ENCODE measurements around the gene PRR7.

The PRR7 gene

DNA sequence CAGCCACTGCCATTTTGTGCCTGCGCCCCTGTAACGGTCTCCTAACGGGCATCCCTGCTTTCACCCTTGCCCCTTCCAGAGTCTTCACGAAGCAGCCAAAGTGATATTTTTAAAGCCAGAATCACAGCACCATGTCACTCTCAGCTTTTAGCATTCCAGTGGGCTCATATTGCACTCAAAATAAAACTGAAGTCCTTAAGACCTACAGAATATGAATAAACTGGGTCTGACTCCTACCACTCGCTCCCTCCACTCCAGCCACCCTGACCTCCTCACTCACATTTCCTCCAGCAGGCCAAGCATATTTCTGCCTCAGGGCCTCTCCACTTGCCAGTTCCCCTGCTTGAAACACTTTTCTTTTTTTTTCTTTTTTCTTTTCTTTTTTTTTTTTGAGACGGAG, 53.2 kb downstream of the PRR7 start:
- H3K27ac ChIP-seq (ENCODE audit: extremely low read depth, low read depth, low read length): no peak overlapping the region
- CTCF ChIA-PET: interaction anchor here (0.5 to 5.0 kb wide), 12 partner anchors 11 to 190 kb away, joined by 3 to 54 read pairs (median 14); partner anchors contain the start of gene DDX41
- H3K36me3 ChIP-seq (ENCODE audit: control insufficient read depth in 2 of 2, insufficient read depth in 1 of 2, low read length in 2 of 2): peaks cover 0 to 9% of the 10 kb centered on the region in 2 experiments; a peak in 1 of 3 replicates
- TF ChIP-seq ZNF157 (tag by site-specific recombination; IDR thresholded peaks at IDR 0.05) (no peak), ZNF626 (tag by site-specific recombination; IDR thresholded peaks at IDR 0.05) (no peak), SALL2 (tag by site-specific recombination; IDR thresholded peaks at IDR 0.05; ENCODE audit: borderline replicate concordance) (no peak), ZNF585B (tag by site-specific recombination; IDR thresholded peaks at IDR 0.05) (no peak), ZNF544 (tag by site-specific recombination; IDR thresholded peaks at IDR 0.05) (no peak), ZNF335 (tag by site-specific recombination; conservative IDR thresholded peaks at IDR 0.05) (no peak), ZNF37A (tag by site-specific recombination; IDR thresholded peaks at IDR 0.05) (no peak), ZNF114 (tag by site-specific recombination; IDR thresholded peaks at IDR 0.05) (no peak), ZNF548 (tag by site-specific recombination; IDR thresholded peaks at IDR 0.05) (no peak), GLI4 (tag by site-specific recombination; IDR thresholded peaks at IDR 0.05) (no peak), ZNF791 (tag by site-specific recombination; IDR thresholded peaks at IDR 0.05) (no peak), ZNF174 (tag by site-specific recombination; IDR thresholded peaks at IDR 0.05) (no peak)
- TF ChIP-seq, protein P1, sequence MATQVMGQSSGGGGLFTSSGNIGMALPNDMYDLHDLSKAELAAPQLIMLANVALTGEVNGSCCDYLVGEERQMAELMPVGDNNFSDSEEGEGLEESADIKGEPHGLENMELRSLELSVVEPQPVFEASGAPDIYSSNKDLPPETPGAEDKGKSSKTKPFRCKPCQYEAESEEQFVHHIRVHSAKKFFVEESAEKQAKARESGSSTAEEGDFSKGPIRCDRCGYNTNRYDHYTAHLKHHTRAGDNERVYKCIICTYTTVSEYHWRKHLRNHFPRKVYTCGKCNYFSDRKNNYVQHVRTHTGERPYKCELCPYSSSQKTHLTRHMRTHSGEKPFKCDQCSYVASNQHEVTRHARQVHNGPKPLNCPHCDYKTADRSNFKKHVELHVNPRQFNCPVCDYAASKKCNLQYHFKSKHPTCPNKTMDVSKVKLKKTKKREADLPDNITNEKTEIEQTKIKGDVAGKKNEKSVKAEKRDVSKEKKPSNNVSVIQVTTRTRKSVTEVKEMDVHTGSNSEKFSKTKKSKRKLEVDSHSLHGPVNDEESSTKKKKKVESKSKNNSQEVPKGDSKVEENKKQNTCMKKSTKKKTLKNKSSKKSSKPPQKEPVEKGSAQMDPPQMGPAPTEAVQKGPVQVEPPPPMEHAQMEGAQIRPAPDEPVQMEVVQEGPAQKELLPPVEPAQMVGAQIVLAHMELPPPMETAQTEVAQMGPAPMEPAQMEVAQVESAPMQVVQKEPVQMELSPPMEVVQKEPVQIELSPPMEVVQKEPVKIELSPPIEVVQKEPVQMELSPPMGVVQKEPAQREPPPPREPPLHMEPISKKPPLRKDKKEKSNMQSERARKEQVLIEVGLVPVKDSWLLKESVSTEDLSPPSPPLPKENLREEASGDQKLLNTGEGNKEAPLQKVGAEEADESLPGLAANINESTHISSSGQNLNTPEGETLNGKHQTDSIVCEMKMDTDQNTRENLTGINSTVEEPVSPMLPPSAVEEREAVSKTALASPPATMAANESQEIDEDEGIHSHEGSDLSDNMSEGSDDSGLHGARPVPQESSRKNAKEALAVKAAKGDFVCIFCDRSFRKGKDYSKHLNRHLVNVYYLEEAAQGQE (tag by site-specific recombination; IDR thresholded peaks at IDR 0.05): no peak
- TF ChIP-seq, protein P2, sequence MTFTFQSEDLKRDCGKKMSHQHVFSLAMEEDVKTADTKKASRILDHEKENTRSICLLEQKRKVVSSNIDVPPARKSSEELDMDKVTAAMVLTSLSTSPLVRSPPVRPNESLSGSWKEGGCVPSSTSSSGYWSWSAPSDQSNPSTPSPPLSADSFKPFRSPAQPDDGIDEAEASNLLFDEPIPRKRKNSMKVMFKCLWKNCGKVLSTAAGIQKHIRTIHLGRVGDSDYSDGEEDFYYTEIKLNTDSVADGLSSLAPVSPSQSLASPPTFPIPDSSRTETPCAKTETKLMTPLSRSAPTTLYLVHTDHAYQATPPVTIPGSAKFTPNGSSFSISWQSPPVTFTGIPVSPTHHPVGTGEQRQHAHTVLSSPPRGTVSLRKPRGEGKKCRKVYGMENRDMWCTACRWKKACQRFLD (tag by site-specific recombination; IDR thresholded peaks at IDR 0.05): no peak
- POLR2A ChIA-PET: interaction anchor here (1.7 to 7.0 kb wide), 3 partner anchors 28 to 45 kb away, joined by 6 to 102 read pairs (median 12); partner anchors contain the start of gene DBN1
- no peak overlapping the region for H3K4me3 ChIP-seq (ENCODE audit: low read depth, low read length)
- H3K4me1 ChIP-seq (ENCODE audit: control insufficient read depth, insufficient read depth, low read length): peaks cover 16% of the 10 kb centered on the region
- no peaks in the 10 kb centered on the region for H3K9me3 ChIP-seq (ENCODE audit: control insufficient read depth, insufficient read depth, low read depth, low read length)

DNA sequence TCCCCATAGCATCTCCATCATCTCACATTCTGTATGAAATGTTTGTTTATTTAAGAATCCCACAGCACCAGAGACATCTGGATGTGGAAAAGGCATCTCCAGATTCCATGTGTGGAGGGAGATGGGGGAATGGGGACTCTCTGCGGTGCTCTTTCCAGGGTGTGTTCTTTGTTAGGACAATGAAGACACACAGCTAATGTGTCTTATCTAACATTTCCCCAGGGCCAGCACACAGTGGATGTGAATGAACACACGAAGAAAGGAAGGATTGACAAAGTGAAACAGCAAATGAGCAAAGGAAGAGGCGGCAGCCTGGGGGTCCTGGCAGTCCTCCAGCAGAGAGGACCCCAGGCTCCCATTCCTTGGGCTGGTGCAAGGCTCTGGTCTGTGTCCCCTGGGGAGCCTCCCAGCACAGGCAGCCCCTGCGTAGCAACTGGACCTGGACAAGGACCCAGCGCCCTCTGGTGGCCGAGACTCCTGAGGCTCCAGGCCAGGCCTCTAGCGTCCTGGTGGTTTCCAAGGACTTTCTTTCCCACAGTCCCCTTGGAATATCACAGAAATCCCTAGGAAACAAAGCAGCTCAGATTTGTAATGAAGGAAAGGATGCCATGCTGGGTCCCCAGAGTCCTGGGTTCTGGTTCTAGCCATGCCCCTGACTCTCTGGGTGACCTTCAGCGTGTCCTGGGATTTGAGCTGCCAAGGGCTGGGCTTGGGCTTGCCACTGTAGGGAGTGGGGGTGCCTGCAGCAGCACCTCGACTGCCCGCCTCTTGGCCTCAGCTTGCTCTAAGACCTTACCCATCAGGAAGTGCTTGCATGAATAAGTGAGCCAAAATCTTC, 54.3 kb downstream of the PRR7 start:
- POLR2A ChIA-PET: interaction anchor here (1.2 to 2.0 kb wide), 4 partner anchors 17 to 46 kb away, joined by 3 to 12 read pairs (median 4); no protein-coding TSS in a partner anchor
- TF ChIP-seq ZNF423 (tag by site-specific recombination; IDR thresholded peaks at IDR 0.05) (peak; percentile 51), MZF1 (tag by site-specific recombination; IDR thresholded peaks at IDR 0.05; ENCODE audit: borderline replicate concordance) (0 out of 2 replicates have a peak, but pooled peaks have one; percentile 1), ZBTB48 (tag by site-specific recombination; IDR thresholded peaks at IDR 0.05) (peak; percentile 50; the same call in 1 of the 2 replicates), ZNF10 (tag by site-specific recombination; IDR thresholded peaks at IDR 0.05) (no peak), ZNF658 (tag by site-specific recombination; IDR thresholded peaks at IDR 0.05) (no peak), HOXC10 (CRISPR knock-in tag; IDR thresholded peaks at IDR 0.05) (no peak), ZNF2 (tag by site-specific recombination; IDR thresholded peaks at IDR 0.05) (0 out of 2 replicates have a peak, but pooled peaks have one; percentile 56), ZNF660 (tag by site-specific recombination; IDR thresholded peaks at IDR 0.05) (peak; percentile 60; the same call in 1 of the 2 replicates), PRDM1 (tag by site-specific recombination; IDR thresholded peaks at IDR 0.05) (no peak), ZNF596 (tag by site-specific recombination; IDR thresholded peaks at IDR 0.05) (0 out of 2 replicates have a peak, but pooled peaks have one; percentile 6)
- TF ChIP-seq, protein P2 (tag by site-specific recombination; IDR thresholded peaks at IDR 0.05): no peak
- TF ChIP-seq, protein P3, sequence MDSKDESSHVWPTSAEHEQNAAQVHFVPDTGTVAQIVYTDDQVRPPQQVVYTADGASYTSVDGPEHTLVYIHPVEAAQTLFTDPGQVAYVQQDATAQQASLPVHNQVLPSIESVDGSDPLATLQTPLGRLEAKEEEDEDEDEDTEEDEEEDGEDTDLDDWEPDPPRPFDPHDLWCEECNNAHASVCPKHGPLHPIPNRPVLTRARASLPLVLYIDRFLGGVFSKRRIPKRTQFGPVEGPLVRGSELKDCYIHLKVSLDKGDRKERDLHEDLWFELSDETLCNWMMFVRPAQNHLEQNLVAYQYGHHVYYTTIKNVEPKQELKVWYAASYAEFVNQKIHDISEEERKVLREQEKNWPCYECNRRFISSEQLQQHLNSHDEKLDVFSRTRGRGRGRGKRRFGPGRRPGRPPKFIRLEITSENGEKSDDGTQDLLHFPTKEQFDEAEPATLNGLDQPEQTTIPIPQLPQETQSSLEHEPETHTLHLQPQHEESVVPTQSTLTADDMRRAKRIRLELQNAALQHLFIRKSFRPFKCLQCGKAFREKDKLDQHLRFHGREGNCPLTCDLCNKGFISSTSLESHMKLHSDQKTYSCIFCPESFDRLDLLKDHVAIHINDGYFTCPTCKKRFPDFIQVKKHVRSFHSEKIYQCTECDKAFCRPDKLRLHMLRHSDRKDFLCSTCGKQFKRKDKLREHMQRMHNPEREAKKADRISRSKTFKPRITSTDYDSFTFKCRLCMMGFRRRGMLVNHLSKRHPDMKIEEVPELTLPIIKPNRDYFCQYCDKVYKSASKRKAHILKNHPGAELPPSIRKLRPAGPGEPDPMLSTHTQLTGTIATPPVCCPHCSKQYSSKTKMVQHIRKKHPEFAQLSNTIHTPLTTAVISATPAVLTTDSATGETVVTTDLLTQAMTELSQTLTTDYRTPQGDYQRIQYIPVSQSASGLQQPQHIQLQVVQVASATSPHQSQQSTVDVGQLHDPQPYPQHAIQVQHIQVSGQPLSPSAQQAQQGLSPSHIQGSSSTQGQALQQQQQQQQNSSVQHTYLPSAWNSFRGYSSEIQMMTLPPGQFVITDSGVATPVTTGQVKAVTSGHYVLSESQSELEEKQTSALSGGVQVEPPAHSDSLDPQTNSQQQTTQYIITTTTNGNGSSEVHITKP (tag by site-specific recombination; IDR thresholded peaks at IDR 0.05): no peak

More for the DNA sequence above, 54.3 kb downstream of the PRR7 start:
- Histone ChIP-seq H3K4me1 (ENCODE audit: control insufficient read depth, insufficient read depth, low read length) (peaks cover 6% of the 10 kb centered on the region), H3K4me3 (ENCODE audit: low read depth, low read length) (no peak overlapping the region), H3K9me3 (ENCODE audit: control insufficient read depth, insufficient read depth, low read depth, low read length) (no peaks in the 10 kb centered on the region), H3K36me3 (ENCODE audit: control insufficient read depth in 2 of 2, insufficient read depth in 1 of 2, low read length in 2 of 2) (peaks cover 0 to under 1% of the 10 kb centered on the region in 2 experiments; a peak in 1 of 3 replicates), H3K27ac (ENCODE audit: extremely low read depth, low read depth, low read length) (no peak overlapping the region)
- CTCF ChIA-PET: interaction anchor here (0.6 to 5.0 kb wide), 39 partner anchors 8 to 388 kb away, joined by 3 to 54 read pairs (median 5); partner anchors contain the start of genes DDX41 and DOK3
